PC-3 (cell line): ENCODE data around the gene N4BP2L2. TPM values are rescaled to one million over a fixed set of nuclear protein-coding genes. Genes with fewer than 3 reads are reported as not detected.

Source experiments
- ATAC-seq: fragments of 200-7000 bp; cut with Tn5 transposase; 2 replicates; pipeline ENCODE4 v1.9.1; 2020; ENCODE audit warnings: mild to moderate bottlenecking, moderate library complexity
- BruUV-seq: library from RNA; stranded (reverse); fragments of 400-500 nt; replicated peaks from 2 replicates; lab custom pipeline; 2021; lab: Mats Ljungman, UMichigan
- CTCF ChIA-PET: fragments of 300-600 bp; sonication (Branson Sonifier 250); formaldehyde crosslinking; loops from one replicate; lab custom pipeline; 2022; ENCODE audit warnings: antibody characterized with exemption; lab: Charles Lee
- POLR2A ChIA-PET: fragments of 300-600 bp; sonication (Branson Sonifier 250); formaldehyde crosslinking; loops from one replicate; lab custom pipeline; 2022; ENCODE audit warnings: antibody characterized with exemption; ENCODE audit not compliant: unreplicated experiment; lab: Charles Lee
- DNase-seq: peaks from one replicate; pipeline ENCODE4 v3.0.0-alpha.2; 2015
- H2AFZ ChIP-seq: fragments of 300-600 bp; sonication (generic); 2 replicates; pipeline ENCODE4 v1.6.0; 2016; ENCODE audit warnings: antibody characterized with exemption, low read length
- H3F3A ChIP-seq: fragments of 300-600 bp; sonication (generic); one replicate; pipeline ENCODE4 v1.6.0; 2017; ENCODE audit warnings: antibody characterized with exemption, low read length, control low read depth, mild to moderate bottlenecking; ENCODE audit not compliant: unreplicated experiment
- H3K27ac ChIP-seq: fragments of 300-600 bp; sonication (generic); 2 replicates; pipeline ENCODE4 v1.5.1; 2016; ENCODE audit warnings: mild to moderate bottlenecking, low read length
- H3K27me3 ChIP-seq: fragments of 300-600 bp; sonication (generic); 2 replicates; pipeline ENCODE4 v1.6.1; 2016; ENCODE audit warnings: low read length, mixed read lengths
- H3K36me3 ChIP-seq: fragments of 300-600 bp; sonication (generic); 2 replicates; pipeline ENCODE4 v1.6.1; 2016; ENCODE audit warnings: low read depth, mixed run types, low read length, mixed read lengths
- H3K4me1 ChIP-seq: fragments of 300-600 bp; sonication (generic); 2 replicates; pipeline ENCODE4 v1.5.1; 2016; ENCODE audit warnings: low read length; ENCODE audit not compliant: insufficient read depth
- H3K4me2 ChIP-seq: fragments of 300-600 bp; sonication (generic); 2 replicates; pipeline ENCODE4 v1.6.0; 2016; ENCODE audit warnings: low read length
- H3K4me3 ChIP-seq: fragments of 300-600 bp; sonication (generic); 2 replicates; pipeline ENCODE4 v1.5.1; 2016; ENCODE audit warnings: mild to moderate bottlenecking, low read length, mixed read lengths
- H3K79me2 ChIP-seq: fragments of 300-600 bp; sonication (generic); 2 replicates; pipeline ENCODE4 v1.6.1; 2017; ENCODE audit warnings: low read length, mixed read lengths
- H3K9ac ChIP-seq: fragments of 300-600 bp; sonication (generic); 2 replicates; pipeline ENCODE4 v1.6.0; 2016; ENCODE audit warnings: mild to moderate bottlenecking, low read length
- H3K9me2 ChIP-seq: fragments of 300-600 bp; sonication (generic); replicated peaks from 2 replicates; pipeline ENCODE4 v1.6.1; 2016; ENCODE audit warnings: mixed run types, low read length, mixed read lengths
- H3K9me3 ChIP-seq: fragments of 300-600 bp; sonication (generic); 2 replicates; pipeline ENCODE4 v1.6.1; 2016; ENCODE audit warnings: low read length, mixed read lengths
- H4K20me1 ChIP-seq: fragments of 300-600 bp; sonication (generic); 2 replicates; pipeline ENCODE4 v1.6.1; 2016; ENCODE audit warnings: low read length, mixed read lengths
- EZH2 ChIP-seq: fragments of 300-600 bp; sonication (generic); IDR thresholded peaks from one replicate; pipeline ENCODE4 v1.6.1; 2017; ENCODE audit warnings: antibody characterized with exemption, mild to moderate bottlenecking, low read length; ENCODE audit not compliant: unreplicated experiment
- EZH2phosphoT487 ChIP-seq: fragments of 300-600 bp; sonication (generic); IDR thresholded peaks from 2 replicates; pipeline ENCODE4 v1.6.1; 2018; ENCODE audit warnings: mild to moderate bottlenecking, antibody characterized with exemption, low read length, borderline replicate concordance
- intact Hi-C: fragments of 100-400 bp; cut with micrococcal nuclease; formaldehyde crosslinking; loops from 2 replicates; pipeline ENCODE4 v1.9.0; 2023
- total RNA-seq: library from RNA; depleted of rRNA; stranded (reverse); fragments of >200 nt; gene quantifications from 2 replicates; pipeline ENCODE4 v1.2.3, GENCODE V29; 2014; rRNA removed
- TF ChIP-seq, protein P1 (sequence below): fragments of 300-600 bp; sonication (generic); conservative IDR thresholded peaks from 2 replicates; pipeline ENCODE4 v1.5.1; 2017; ENCODE audit warnings: antibody characterized with exemption, low read depth, mild to moderate bottlenecking, low read length

The N4BP2L2 gene
- total RNA-seq, 1 experiment from 2014 or later = 51.4 TPM

DNA sequence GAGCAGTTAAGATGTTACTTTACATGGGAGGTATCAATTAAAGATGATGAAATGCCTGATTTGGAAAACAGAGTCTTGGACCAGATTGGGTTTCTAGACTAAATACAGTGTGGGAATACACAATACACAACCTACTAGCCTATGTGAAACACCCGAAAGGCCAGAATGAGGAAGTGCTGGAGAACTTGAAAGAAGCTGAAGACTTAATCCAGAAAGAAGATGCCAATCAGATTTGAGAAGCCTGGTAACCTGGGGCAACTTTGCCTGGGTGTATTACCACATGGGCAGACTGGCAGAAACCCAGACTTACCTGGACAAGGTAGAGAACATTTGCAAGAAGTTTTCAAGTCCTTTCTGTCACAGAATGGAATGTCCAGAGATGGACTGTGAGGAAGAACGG, 153.9 kb downstream of the N4BP2L2 start:
- CTCF ChIA-PET = no interaction called here
- intact Hi-C loops = no loop called here
- H2AFZ ChIP-seq = no peak overlapping the region
- ATAC-seq (no peak), DNase-seq (no peak)
- H3K9me2 ChIP-seq = no peaks in the 10 kb centered on the region
- H3K4me2 ChIP-seq = no peak overlapping the region
- BruUV-seq = no TSS peak
- no peaks in the 10 kb centered on the region for H3K9me3 ChIP-seq
- TF ChIP-seq, protein P1, sequence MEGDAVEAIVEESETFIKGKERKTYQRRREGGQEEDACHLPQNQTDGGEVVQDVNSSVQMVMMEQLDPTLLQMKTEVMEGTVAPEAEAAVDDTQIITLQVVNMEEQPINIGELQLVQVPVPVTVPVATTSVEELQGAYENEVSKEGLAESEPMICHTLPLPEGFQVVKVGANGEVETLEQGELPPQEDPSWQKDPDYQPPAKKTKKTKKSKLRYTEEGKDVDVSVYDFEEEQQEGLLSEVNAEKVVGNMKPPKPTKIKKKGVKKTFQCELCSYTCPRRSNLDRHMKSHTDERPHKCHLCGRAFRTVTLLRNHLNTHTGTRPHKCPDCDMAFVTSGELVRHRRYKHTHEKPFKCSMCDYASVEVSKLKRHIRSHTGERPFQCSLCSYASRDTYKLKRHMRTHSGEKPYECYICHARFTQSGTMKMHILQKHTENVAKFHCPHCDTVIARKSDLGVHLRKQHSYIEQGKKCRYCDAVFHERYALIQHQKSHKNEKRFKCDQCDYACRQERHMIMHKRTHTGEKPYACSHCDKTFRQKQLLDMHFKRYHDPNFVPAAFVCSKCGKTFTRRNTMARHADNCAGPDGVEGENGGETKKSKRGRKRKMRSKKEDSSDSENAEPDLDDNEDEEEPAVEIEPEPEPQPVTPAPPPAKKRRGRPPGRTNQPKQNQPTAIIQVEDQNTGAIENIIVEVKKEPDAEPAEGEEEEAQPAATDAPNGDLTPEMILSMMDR = no peak
- no peak for TF ChIP-seq EZH2phosphoT487
- TF ChIP-seq EZH2 = no peak
- H3K9ac ChIP-seq = no peak overlapping the region
- POLR2A ChIA-PET = no interaction called here
- no peaks in the 10 kb centered on the region for H3F3A ChIP-seq
- H3K27me3 ChIP-seq = no peaks in the 10 kb centered on the region
- no peaks in the 10 kb centered on the region for H3K4me1 ChIP-seq
- H3K4me3 ChIP-seq = no peak overlapping the region
- no peaks in the 10 kb centered on the region for H4K20me1 ChIP-seq
- H3K27ac ChIP-seq = no peak overlapping the region
- H3K79me2 ChIP-seq = no peaks in the 10 kb centered on the region
- peaks cover 1% of the 10 kb centered on the region; the same call in 1 of the 2 replicates for H3K36me3 ChIP-seq

DNA sequence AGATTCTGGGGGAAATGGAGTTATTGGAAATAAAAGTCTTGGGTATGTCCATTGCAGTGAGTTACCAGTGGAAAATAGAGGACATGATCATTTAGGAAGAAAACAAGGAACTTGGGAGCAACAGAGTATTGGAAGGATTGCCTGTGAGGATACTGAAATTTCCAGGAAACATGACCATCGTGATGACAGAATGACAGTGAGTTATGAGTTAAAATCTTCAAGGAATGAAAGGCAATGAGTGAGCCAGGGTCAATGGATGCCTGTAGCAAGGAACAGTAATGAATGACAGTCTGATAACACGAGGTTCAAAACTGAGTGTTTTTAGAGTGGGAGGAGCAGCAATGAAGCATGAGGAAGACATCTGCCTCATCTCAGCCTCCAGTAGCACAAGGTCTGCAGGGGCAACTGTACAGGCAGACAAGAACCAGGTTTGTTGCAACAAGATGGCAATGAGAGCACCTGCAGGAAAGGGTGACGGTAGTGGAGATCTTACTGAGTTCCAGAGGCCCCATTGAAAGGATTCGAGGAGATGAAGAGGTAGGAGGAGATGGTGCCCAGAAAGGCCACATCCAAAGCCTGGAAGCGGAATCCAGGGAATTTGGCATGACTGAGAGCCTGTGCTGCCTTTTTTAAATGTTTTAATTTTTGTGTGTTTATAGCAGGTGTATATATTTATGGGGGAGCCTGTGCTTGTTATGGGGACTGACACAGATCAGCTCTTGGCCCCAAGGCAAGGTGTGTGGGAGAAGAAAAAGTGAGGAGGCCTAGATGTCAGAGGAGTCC, 154.6 kb downstream of the N4BP2L2 start:
- DNase-seq = no peak
- H3K4me1 ChIP-seq = no peaks in the 10 kb centered on the region
- H3K9me3 ChIP-seq = no peaks in the 10 kb centered on the region
- H3K9ac ChIP-seq = no peak overlapping the region
- H3F3A ChIP-seq = no peaks in the 10 kb centered on the region
- H3K79me2 ChIP-seq = no peaks in the 10 kb centered on the region
- ChIA-PET POLR2A (no interaction called here), CTCF (no interaction called here)
- TF ChIP-seq EZH2 = no peak
- TF ChIP-seq, protein P1 = no peak
- no peaks in the 10 kb centered on the region for H4K20me1 ChIP-seq
- H3K4me3 ChIP-seq = no peak overlapping the region
- no peak overlapping the region for H3K4me2 ChIP-seq
- no peaks in the 10 kb centered on the region for H3K9me2 ChIP-seq
- H3K36me3 ChIP-seq = peaks cover 4% of the 10 kb centered on the region; the same call in 1 of the 2 replicates
- no peak for ATAC-seq
- no peak overlapping the region for H3K27ac ChIP-seq
- no TSS peak for BruUV-seq
- intact Hi-C loops = no loop called here
- H3K27me3 ChIP-seq = no peaks in the 10 kb centered on the region
- H2AFZ ChIP-seq = no peak overlapping the region

Other genes starting within 250 kb of the N4BP2L2 start
- not detected in 2 replicates for gene ZAR1L, start 223.4 kb downstream of the N4BP2L2 start, total RNA-seq
- 9.1 and 16.8 TPM in 2 replicates for gene BRCA2, start 223.3 kb downstream of the N4BP2L2 start, total RNA-seq
- gene N4BP2L1, start 110.7 kb downstream of the N4BP2L2 start, total RNA-seq = 0.15 and 0.17 TPM in 2 replicates
- 19.5 and 20.3 TPM in 2 replicates for gene PDS5B, start 47.7 kb upstream of the N4BP2L2 start, total RNA-seq